Neuronal stem cell (in vitro differentiated cells): ENCODE measurements around the gene DUSP2.

Experiments used
- DNase-seq: peaks from one replicate; pipeline ENCODE4 v3.0.0-alpha.2; 2013; ENCODE audit warnings: low spot score
- H2AFZ ChIP-seq: one replicate; pipeline ENCODE4 v1.6.1; 2013; ENCODE audit warnings: mild to moderate bottlenecking, low read length, inconsistent platforms
- H2AK5ac ChIP-seq: 2 replicates; pipeline ENCODE4 v1.6.1; 2013; ENCODE audit warnings: low read depth, mild to moderate bottlenecking, inconsistent platforms, low read length, moderate library complexity, mixed read lengths
- H2BK120ac ChIP-seq: 2 replicates; pipeline ENCODE4 v1.6.1; 2013; ENCODE audit warnings: low read depth, mild to moderate bottlenecking, inconsistent platforms, low read length, moderate library complexity, mixed read lengths
- H2BK12ac ChIP-seq: one replicate; pipeline ENCODE4 v1.6.1; 2013; ENCODE audit warnings: low read length, inconsistent platforms
- H2BK15ac ChIP-seq: 2 replicates; pipeline ENCODE4 v1.6.1; 2013; ENCODE audit warnings: mild to moderate bottlenecking, low read length, inconsistent platforms, mixed read lengths
- H2BK5ac ChIP-seq: one replicate; pipeline ENCODE4 v1.6.1; 2013; ENCODE audit warnings: inconsistent platforms, mild to moderate bottlenecking, low read length, moderate library complexity
- H3K14ac ChIP-seq: one replicate; pipeline ENCODE4 v1.6.1; 2013; ENCODE audit warnings: low read length, inconsistent platforms
- H3K18ac ChIP-seq: 2 replicates; pipeline ENCODE4 v1.6.1; 2013; ENCODE audit warnings: low read length, inconsistent platforms
- H3K23ac ChIP-seq: 2 replicates; pipeline ENCODE4 v1.6.1; 2013; ENCODE audit warnings: low read depth, mild to moderate bottlenecking, mixed read lengths, low read length, inconsistent platforms; ENCODE audit not compliant: poor library complexity
- H3K27ac ChIP-seq: replicated peaks from 3 replicates; pipeline ENCODE4 v1.5.1; 2013; ENCODE audit warnings: low read length, inconsistent platforms
- H3K27me3 ChIP-seq, 3 experiments: 2 replicates each; pipeline ENCODE4 v1.6.1; 2013; ENCODE audit warnings: low read length in 3 of 3, mild to moderate bottlenecking in 2 of 3, inconsistent platforms in 1 of 3, low read depth in 1 of 3, mixed read lengths in 1 of 3, moderate library complexity in 1 of 3; ENCODE audit not compliant: control insufficient read depth in 3 of 3, insufficient read depth in 3 of 3
- H3K36me3 ChIP-seq, 2 donors: replicated peaks in 1 of 2; 2 replicates each; pipeline ENCODE4 v1.6.1; 2013; ENCODE audit warnings: low read length in 2 of 2; ENCODE audit not compliant: control insufficient read depth in 2 of 2, insufficient read depth in 2 of 2
- H3K4ac ChIP-seq: 2 replicates; pipeline ENCODE4 v1.6.1; 2013; ENCODE audit warnings: inconsistent platforms, mild to moderate bottlenecking, low read length, moderate library complexity
- H3K4me1 ChIP-seq, 2 donors: 1 replicate in 1 of 2; 2 replicates in 1 of 2; pipeline ENCODE4 v1.6.1; 2013; ENCODE audit warnings: low read length in 2 of 2, low read depth in 1 of 2; ENCODE audit not compliant: control insufficient read depth in 2 of 2, insufficient read depth in 1 of 2
- H3K4me2 ChIP-seq: one replicate; pipeline ENCODE4 v1.6.1; 2013; ENCODE audit warnings: mild to moderate bottlenecking, low read length, inconsistent platforms; ENCODE audit not compliant: insufficient read depth, poor library complexity, severe bottlenecking
- H3K4me3 ChIP-seq, 2 donors: 2 replicates each; pipeline ENCODE4 v1.5.1; 2013; ENCODE audit warnings: low read length in 2 of 2, mild to moderate bottlenecking in 2 of 2, inconsistent platforms in 1 of 2, moderate library complexity in 1 of 2
- H3K79me1 ChIP-seq: one replicate; pipeline ENCODE4 v1.6.1; 2013; ENCODE audit warnings: low read depth, mild to moderate bottlenecking, inconsistent platforms, low read length, moderate library complexity
- H3K9ac ChIP-seq: one replicate; pipeline ENCODE4 v1.6.1; 2013; ENCODE audit warnings: mild to moderate bottlenecking, low read depth, low read length, inconsistent platforms; ENCODE audit not compliant: poor library complexity
- H3K9me3 ChIP-seq, 2 donors: replicated peaks in 1 of 2; 2 replicates each; pipeline versions ENCODE3 to v1.6.1; 2013; ENCODE audit warnings: low read length in 2 of 2, mild to moderate bottlenecking in 2 of 2, inconsistent platforms in 1 of 2, low read depth in 1 of 2, mixed read lengths in 1 of 2, moderate library complexity in 1 of 2; ENCODE audit not compliant: control insufficient read depth in 2 of 2, insufficient read depth in 1 of 2
- H4K8ac ChIP-seq: one replicate; pipeline ENCODE4 v1.6.1; 2013; ENCODE audit warnings: low read depth, mild to moderate bottlenecking, inconsistent platforms, low read length, moderate library complexity
- H4K91ac ChIP-seq: one replicate; pipeline ENCODE4 v1.6.1; 2013; ENCODE audit warnings: low read length, low read depth, mild to moderate bottlenecking, inconsistent platforms; ENCODE audit not compliant: poor library complexity
- WGBS, 2 donors: extraction: QIAGEN DNeasy Blood & Tissue Kit; methylation state at CpG; one replicate each; pipeline ENCODE4 v1.1.7; 2013; ENCODE audit warnings: missing lambda C conversion rate in 2 of 2, mixed read lengths in 1 of 2; ENCODE audit not compliant: insufficient read length in 2 of 2, insufficient replicate concordance in 1 of 2; ENCODE audit errors: extremely low coverage in 2 of 2; 5-methylcytosine and 5-hydroxymethylcytosine counted together

Gene DUSP2

GRCh38 chr2:96175951-96176350, 30.7 kb upstream of the DUSP2 start:
- WGBS, 2 donors: no CpG with 5 or more reads among the region's 6 CpGs

GRCh38 chr2:96174251-96175144, 29.3 kb upstream of the DUSP2 start:
- Histone ChIP-seq H3K27me3 (no peaks in the 10 kb centered on the region), H3K4me2 (no peak overlapping the region), H3K18ac (no peak overlapping the region), H2BK120ac (no peak overlapping the region), H3K4me3 (no peak overlapping the region), H2BK12ac (no peak overlapping the region), H4K91ac (no peak overlapping the region), H3K4ac (no peak overlapping the region), H3K27ac (no peak overlapping the region), H3K14ac (no peak overlapping the region), H3K4me1 (no peaks in the 10 kb centered on the region), H3K23ac (no peak overlapping the region), H3K36me3 (no peaks in the 10 kb centered on the region), H2AK5ac (no peak overlapping the region), H3K9ac (no peak overlapping the region), H2AFZ (no peak overlapping the region), H3K9me3 (no peaks in the 10 kb centered on the region), H4K8ac (no peak overlapping the region), H2BK15ac (no peak overlapping the region), H3K79me1 (no peaks in the 10 kb centered on the region), H2BK5ac (no peak overlapping the region)
- WGBS, 2 donors: no CpG with 5 or more reads among the region's 8 CpGs
- peak; percentile 58 for DNase-seq

More at GRCh38 chr2:96175951-96176350, 30.7 kb upstream of the DUSP2 start:
- no peak overlapping the region for H3K4me2 ChIP-seq
- H3K4me3 ChIP-seq: no peak overlapping the region
- no peaks in the 10 kb centered on the region for H3K9me3 ChIP-seq
- no peaks in the 10 kb centered on the region for H3K4me1 ChIP-seq
- H3K27ac ChIP-seq: no peak overlapping the region
- H2BK15ac ChIP-seq: no peak overlapping the region
- no peak overlapping the region for H3K18ac ChIP-seq
- no peak overlapping the region for H2AFZ ChIP-seq
- H3K14ac ChIP-seq: no peak overlapping the region
- H3K23ac ChIP-seq: no peak overlapping the region
- H3K4ac ChIP-seq: no peak overlapping the region
- no peak overlapping the region for H4K8ac ChIP-seq
- no peak overlapping the region for H2BK5ac ChIP-seq
- no peaks in the 10 kb centered on the region for H3K36me3 ChIP-seq
- H2BK12ac ChIP-seq: no peak overlapping the region
- no peak overlapping the region for H2AK5ac ChIP-seq
- no peaks in the 10 kb centered on the region for H3K27me3 ChIP-seq
- no peak overlapping the region for H3K9ac ChIP-seq
- H2BK120ac ChIP-seq: no peak overlapping the region
- no peak for DNase-seq
- no peak overlapping the region for H4K91ac ChIP-seq
- no peaks in the 10 kb centered on the region for H3K79me1 ChIP-seq

- DNase-seq: no peak
These were observed 26.6 kb upstream of the DUSP2 start for GRCh38 chr2:96171831-96172230.

GRCh38 chr2:96170626-96171025, 25.4 kb upstream of the DUSP2 start:
- Histone ChIP-seq H3K18ac (no peak overlapping the region), H3K4ac (no peak overlapping the region), H2AK5ac (no peak overlapping the region), H2BK12ac (no peak overlapping the region), H3K79me1 (no peaks in the 10 kb centered on the region), H2BK120ac (no peak overlapping the region), H3K27me3 (no peaks in the 10 kb centered on the region), H3K4me3 (no peak overlapping the region), H2AFZ (no peak overlapping the region), H3K9me3 (no peaks in the 10 kb centered on the region), H3K23ac (no peak overlapping the region), H3K9ac (no peak overlapping the region), H3K27ac (no peak overlapping the region), H4K91ac (no peak overlapping the region), H3K4me2 (no peak overlapping the region), H3K36me3 (no peaks in the 10 kb centered on the region), H3K4me1 (no peaks in the 10 kb centered on the region), H2BK15ac (no peak overlapping the region), H4K8ac (no peak overlapping the region), H2BK5ac (no peak overlapping the region), H3K14ac (no peak overlapping the region)
- no CpG with 5 or more reads among the region's 3 CpGs for WGBS, 2 donors
- DNase-seq: no peak

More at GRCh38 chr2:96171831-96172230, 26.6 kb upstream of the DUSP2 start:
- Histone ChIP-seq H3K4me3 (no peak overlapping the region), H3K79me1 (no peaks in the 10 kb centered on the region), H2BK120ac (no peak overlapping the region), H3K14ac (no peak overlapping the region), H3K4me1 (no peaks in the 10 kb centered on the region), H2BK5ac (no peak overlapping the region), H2AK5ac (no peak overlapping the region), H3K27me3 (no peaks in the 10 kb centered on the region), H3K18ac (no peak overlapping the region), H3K4me2 (no peak overlapping the region), H3K27ac (no peak overlapping the region), H2BK12ac (no peak overlapping the region), H3K4ac (no peak overlapping the region), H4K91ac (no peak overlapping the region), H2AFZ (no peak overlapping the region), H3K36me3 (no peaks in the 10 kb centered on the region), H3K23ac (peak overlapping the region; percentile 19), H3K9me3 (no peaks in the 10 kb centered on the region), H4K8ac (no peak overlapping the region), H3K9ac (no peak overlapping the region), H2BK15ac (no peak overlapping the region)
- WGBS, 2 donors: no CpG with 5 or more reads among the region's 15 CpGs
